H7 (cell line): ENCODE measurements around the gene COL24A1. TPM values are rescaled to one million over a fixed set of nuclear protein-coding genes. Genes with fewer than 3 reads are reported as not detected.
A peak's percentile ranks its signal among the peaks of the same experiment; 100 is the strongest.
"Not testable (repeated sequence)": the region's sequence is repeated elsewhere in the genome, so short reads cannot be mapped to it uniquely, and the experiment has no call there.

Source experiments
- DNase-seq: peaks from one replicate; pipeline ENCODE4 v3.0.0; 2012
- H3K27me3 ChIP-seq: 2 replicates; pipeline ENCODE4 v1.6.0; 2011; ENCODE audit warnings: mild to moderate bottlenecking, low read length; ENCODE audit not compliant: control insufficient read depth, insufficient read depth
- H3K36me3 ChIP-seq: replicated peaks from 2 replicates; pipeline ENCODE4 v1.5.1; 2011; ENCODE audit warnings: low read length; ENCODE audit not compliant: control insufficient read depth, insufficient read depth
- H3K4me3 ChIP-seq: 2 replicates; pipeline ENCODE4 v1.5.1; 2011; ENCODE audit warnings: low read depth, mild to moderate bottlenecking, control low read depth, low read length, moderate library complexity; ENCODE audit not compliant: insufficient read depth
- total RNA-seq: library from RNA; depleted of rRNA; stranded (reverse); fragments of >200 nt; shearing (Covaris generic); gene quantifications from 2 replicates; pipeline ENCODE4 v1.2.3, GENCODE V29; 2014

Gene COL24A1
- total RNA-seq, 1 experiment from 2014 or later, result 0.21 TPM

DNA sequence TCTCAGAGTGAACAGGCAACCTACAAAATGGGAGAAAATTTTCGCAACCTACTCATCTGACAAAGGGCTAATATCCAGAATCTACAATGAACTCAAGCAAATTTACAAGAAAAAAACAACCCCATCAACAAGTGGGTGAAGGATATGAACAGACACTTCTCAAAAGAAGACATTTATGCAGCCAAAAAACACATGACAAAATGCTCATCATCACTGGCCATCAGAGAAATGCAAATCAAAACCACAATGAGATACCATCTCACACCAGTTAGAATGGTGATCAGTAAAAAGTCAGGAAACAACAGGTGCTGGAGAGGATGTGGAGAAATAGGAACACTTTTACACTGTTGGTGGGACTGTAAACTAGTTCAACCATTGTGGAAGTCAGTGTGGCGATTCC is 323.4 kb downstream of the COL24A1 start:
- H3K27me3 ChIP-seq, DNase-seq, H3K36me3 ChIP-seq, H3K4me3 ChIP-seq: not testable (repeated sequence)

DNA sequence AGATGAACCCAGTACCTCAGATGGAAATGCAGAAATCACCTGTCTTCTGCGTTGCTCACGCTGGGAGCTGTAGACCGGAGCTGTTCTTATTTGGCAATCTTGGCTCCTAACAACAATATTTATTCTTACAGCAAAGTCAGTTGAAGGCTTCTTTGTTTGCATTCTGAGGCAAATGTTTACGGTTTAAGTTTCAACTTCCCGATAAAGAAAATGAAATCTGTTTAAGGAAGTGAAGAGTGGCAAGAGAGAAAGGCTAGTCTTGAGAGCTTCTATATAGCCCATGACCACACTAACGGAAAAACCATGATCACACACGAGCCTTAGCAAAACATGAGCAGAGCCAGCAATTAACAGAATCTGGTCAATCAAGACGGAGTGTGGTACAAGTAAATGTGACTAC is 325.7 kb downstream of the COL24A1 start:
- Histone ChIP-seq H3K27me3 (no peaks in the 10 kb centered on the region), H3K4me3 (no peak overlapping the region), H3K36me3 (no peaks in the 10 kb centered on the region)
- DNase-seq, result no peak

DNA sequence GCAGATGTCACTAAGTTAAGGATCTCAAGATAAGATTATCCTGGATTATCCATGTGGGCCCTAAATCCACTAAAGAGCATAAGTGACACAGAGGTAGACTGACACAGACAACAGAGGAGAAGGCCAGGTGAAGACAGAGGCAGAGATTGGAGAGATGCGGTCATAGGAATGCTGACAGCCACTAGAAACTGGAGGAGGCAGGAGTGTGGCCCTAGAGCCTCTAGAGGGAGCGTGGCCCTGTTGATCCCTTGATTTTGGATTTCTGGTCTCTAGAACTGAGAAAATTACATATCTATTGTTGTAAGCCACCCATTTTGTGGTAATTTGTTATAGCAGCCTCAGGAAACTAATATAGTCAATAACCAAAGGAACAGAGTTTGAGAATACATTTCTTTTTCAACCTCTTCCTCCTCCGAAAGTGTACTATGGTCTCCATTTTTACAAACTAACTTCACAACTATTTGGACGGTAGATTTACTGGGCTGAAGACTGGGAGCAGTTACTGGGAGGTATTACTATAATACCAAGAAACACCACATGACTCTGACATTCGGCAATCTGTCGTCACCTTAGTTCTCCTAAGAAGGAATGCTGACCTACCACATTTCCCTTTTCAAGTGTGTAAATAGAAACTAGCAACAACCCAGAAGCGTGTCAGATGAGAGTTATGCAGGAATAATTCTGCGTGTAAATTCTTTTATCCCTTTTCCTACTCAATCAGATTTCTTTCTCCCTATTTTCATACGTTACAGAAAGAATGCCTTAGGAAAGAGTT is 332.3 kb downstream of the COL24A1 start:
- Histone ChIP-seq H3K27me3 (no peaks in the 10 kb centered on the region), H3K4me3 (no peak overlapping the region), H3K36me3 (no peaks in the 10 kb centered on the region)
- DNase-seq, result peak; percentile 12

GRCh38 chr1:85822696-85823095 is 333.9 kb downstream of the COL24A1 start:
- no peaks in the 10 kb centered on the region for H3K36me3 ChIP-seq
- no peaks in the 10 kb centered on the region for H3K27me3 ChIP-seq
- DNase-seq, result no peak
- no peak overlapping the region for H3K4me3 ChIP-seq

- no peak for DNase-seq
- Histone ChIP-seq H3K36me3 (no peaks in the 10 kb centered on the region), H3K4me3 (no peak overlapping the region), H3K27me3 (no peaks in the 10 kb centered on the region)
These were observed 338.2 kb downstream of the COL24A1 start for GRCh38 chr1:85818371-85818770.

GRCh38 chr1:85816606-85817005 is 340.0 kb downstream of the COL24A1 start:
- no peak overlapping the region for H3K4me3 ChIP-seq
- no peaks in the 10 kb centered on the region for H3K27me3 ChIP-seq
- no peak for DNase-seq
- no peaks in the 10 kb centered on the region for H3K36me3 ChIP-seq

DNA sequence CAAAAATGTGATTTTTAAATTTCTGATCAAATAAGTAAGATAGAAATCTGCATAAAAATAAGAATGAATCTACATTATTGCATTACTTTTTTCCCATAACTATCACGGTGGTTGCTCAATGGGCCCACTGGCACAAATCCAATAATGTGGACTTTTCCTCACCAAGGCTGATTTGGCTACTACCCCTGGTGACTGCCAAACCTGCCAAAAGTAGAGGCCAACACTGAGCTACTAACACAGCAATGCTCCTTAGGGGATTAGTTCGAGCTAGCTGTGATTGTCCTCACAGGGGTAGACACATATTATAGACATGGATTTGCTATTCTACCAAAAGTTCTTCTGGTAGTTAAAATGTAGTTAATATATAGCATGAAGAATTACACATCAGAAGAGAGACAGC is 340.7 kb downstream of the COL24A1 start:
- DNase-seq, result no peak
- H3K36me3 ChIP-seq, result no peaks in the 10 kb centered on the region
- no peaks in the 10 kb centered on the region for H3K27me3 ChIP-seq
- H3K4me3 ChIP-seq, result no peak overlapping the region

- H3K36me3 ChIP-seq, result no peaks in the 10 kb centered on the region
These were observed 350.2 kb downstream of the COL24A1 start for GRCh38 chr1:85806236-85806965.

GRCh38 chr1:85801520-85801919 is 355.1 kb downstream of the COL24A1 start:
- DNase-seq, result no peak
- Histone ChIP-seq H3K27me3 (no peaks in the 10 kb centered on the region), H3K36me3 (no peaks in the 10 kb centered on the region), H3K4me3 (no peak overlapping the region)

More at GRCh38 chr1:85806236-85806965, 350.2 kb downstream of the COL24A1 start:
- Histone ChIP-seq H3K4me3 (no peak overlapping the region), H3K27me3 (no peaks in the 10 kb centered on the region)
- no peak for DNase-seq

- Histone ChIP-seq H3K36me3 (no peaks in the 10 kb centered on the region), H3K27me3 (no peaks in the 10 kb centered on the region), H3K4me3 (no peak overlapping the region)
- DNase-seq, result no peak
These were observed 356.8 kb downstream of the COL24A1 start for GRCh38 chr1:85799737-85800136.

DNA sequence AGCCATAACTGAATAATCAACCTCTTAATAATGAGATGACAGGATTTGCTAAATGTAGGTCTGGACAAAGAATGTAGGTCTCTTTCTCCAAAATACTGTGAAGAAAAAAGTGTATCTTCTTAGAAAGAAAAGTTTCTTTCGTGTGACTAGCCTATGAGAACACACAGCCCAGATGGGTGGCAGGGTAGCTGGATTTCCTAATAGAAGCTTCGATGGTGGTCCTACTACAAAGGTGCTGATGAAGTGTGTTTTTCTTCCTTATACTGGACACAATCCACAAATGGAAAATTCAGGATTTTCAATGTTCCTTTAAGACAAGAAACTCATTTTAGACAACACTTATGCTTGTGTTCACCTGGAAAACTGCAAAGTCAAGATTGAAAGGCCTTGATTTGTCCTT is 358.2 kb downstream of the COL24A1 start:
- Histone ChIP-seq H3K4me3 (no peak overlapping the region), H3K36me3 (no peaks in the 10 kb centered on the region), H3K27me3 (no peaks in the 10 kb centered on the region)
- DNase-seq, result no peak

DNA sequence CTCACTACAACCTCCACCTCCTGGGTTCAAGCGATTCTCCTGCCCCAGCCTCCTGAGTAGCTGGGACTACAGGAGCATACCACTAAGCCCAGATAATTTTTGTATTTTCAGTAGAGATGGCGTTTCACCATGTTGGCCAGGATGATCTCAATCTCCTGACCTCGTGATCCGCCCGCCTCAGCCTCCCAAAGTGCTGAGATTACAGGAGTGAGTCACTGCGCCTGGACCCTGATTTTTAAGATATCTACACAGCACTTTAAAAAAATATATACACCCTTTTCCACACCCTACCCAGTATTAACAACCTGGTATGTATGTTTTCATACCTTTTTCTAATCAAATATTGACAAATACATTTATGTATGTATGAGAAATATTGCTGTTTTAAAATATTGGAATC is 379.6 kb downstream of the COL24A1 start:
- not testable (repeated sequence) for H3K36me3 ChIP-seq, H3K27me3 ChIP-seq, DNase-seq, H3K4me3 ChIP-seq

DNA sequence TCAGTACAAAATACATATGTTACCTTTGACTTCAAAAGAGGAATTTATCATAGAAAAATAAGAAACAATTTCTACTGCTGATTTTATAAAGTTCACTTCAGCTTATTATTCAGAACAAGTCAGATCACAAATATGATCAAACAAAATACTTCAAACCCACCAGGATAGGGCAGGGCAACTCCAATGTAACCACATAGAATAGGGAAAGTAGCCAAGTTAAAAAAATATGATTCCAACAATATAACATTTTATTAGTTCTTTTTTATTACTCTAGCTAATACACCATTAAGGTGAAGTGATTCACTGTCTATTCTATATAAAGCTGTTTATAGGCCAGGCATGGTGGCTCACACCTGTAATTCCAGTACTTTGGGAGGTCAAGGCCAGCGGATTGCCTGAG is 393.8 kb downstream of the COL24A1 start:
- Histone ChIP-seq H3K27me3 (no peaks in the 10 kb centered on the region), H3K36me3 (no peaks in the 10 kb centered on the region), H3K4me3 (no peak overlapping the region)
- DNase-seq, result no peak

- no peaks in the 10 kb centered on the region for H3K27me3 ChIP-seq
- no peak for DNase-seq
- H3K4me3 ChIP-seq, result no peak overlapping the region
- H3K36me3 ChIP-seq, result no peaks in the 10 kb centered on the region
These were observed 399.7 kb downstream of the COL24A1 start for GRCh38 chr1:85756864-85757263.

- Histone ChIP-seq H3K27me3 (no peaks in the 10 kb centered on the region), H3K4me3 (no peak overlapping the region), H3K36me3 (no peaks in the 10 kb centered on the region)
- DNase-seq, result no peak
These were observed 408.5 kb downstream of the COL24A1 start for GRCh38 chr1:85748120-85748519.
